Smooth muscle cell (in vitro differentiated cells): ENCODE measurements around the gene PURA. TPM values are rescaled to one million over a fixed set of nuclear protein-coding genes. Genes with fewer than 3 reads are reported as not detected.
A peak's percentile ranks its signal among the peaks of the same experiment; 100 is the strongest.

Experiments
- DNase-seq: peaks from one replicate; lab custom pipeline; 2025; ENCODE audit not compliant: unreplicated experiment; lab: John Stamatoyannopoulos, UW
- H2AFZ ChIP-seq: fragments of 200-600 bp; sonication (generic); 2 replicates; pipeline ENCODE4 v1.6.0; 2016; ENCODE audit warnings: antibody characterized with exemption, low read depth, mild to moderate bottlenecking
- H3F3A ChIP-seq: fragments of 200-600 bp; sonication (generic); 2 replicates; pipeline ENCODE4 v1.6.0; 2017; ENCODE audit warnings: antibody characterized with exemption, low read depth
- H3K27ac ChIP-seq: fragments of 200-600 bp; sonication (generic); 2 replicates; pipeline ENCODE4 v1.5.1; 2016; ENCODE audit warnings: low read depth, mild to moderate bottlenecking
- H3K27me3 ChIP-seq: fragments of 200-600 bp; sonication (generic); 2 replicates; pipeline ENCODE4 v1.6.1; 2016; ENCODE audit warnings: low read depth, mild to moderate bottlenecking
- H3K36me3 ChIP-seq: fragments of 200-600 bp; sonication (generic); 2 replicates; pipeline ENCODE4 v1.5.1; 2016; ENCODE audit warnings: low read depth
- H3K4me1 ChIP-seq: fragments of 200-600 bp; sonication (generic); 2 replicates; pipeline ENCODE4 v1.5.1; 2016; ENCODE audit warnings: low read depth
- H3K4me2 ChIP-seq: fragments of 200-600 bp; sonication (generic); 2 replicates; pipeline ENCODE4 v1.6.0; 2016; ENCODE audit warnings: mild to moderate bottlenecking
- H3K4me3 ChIP-seq: fragments of 200-600 bp; sonication (generic); 2 replicates; pipeline ENCODE4 v1.5.1; 2016; ENCODE audit warnings: mild to moderate bottlenecking
- H3K79me2 ChIP-seq: fragments of 200-600 bp; sonication (generic); 2 replicates; pipeline ENCODE4 v1.6.0; 2016; ENCODE audit warnings: low read depth, mild to moderate bottlenecking
- H3K9ac ChIP-seq: fragments of 200-600 bp; sonication (generic); 2 replicates; pipeline ENCODE4 v1.6.0; 2016; ENCODE audit warnings: low read depth
- H3K9me3 ChIP-seq: fragments of 200-600 bp; sonication (generic); replicated peaks from 2 replicates; pipeline ENCODE4 v1.5.1; 2016; ENCODE audit warnings: low read depth
- H4K20me1 ChIP-seq: fragments of 200-600 bp; sonication (generic); 2 replicates; pipeline ENCODE4 v1.6.0; 2016; ENCODE audit warnings: low read depth
- CTCF ChIP-seq: fragments of 200-600 bp; sonication (generic); IDR thresholded peaks from 2 replicates; pipeline ENCODE4 v1.5.1; 2017; ENCODE audit warnings: borderline replicate concordance, mild to moderate bottlenecking, antibody characterized with exemption; ENCODE audit not compliant: insufficient read depth, poor library complexity, severe bottlenecking
- WGBS: methylation state at CpG from one replicate; pipeline ENCODE4 v1.1.7; 2016; ENCODE audit warnings: low lambda C conversion rate; 5-methylcytosine and 5-hydroxymethylcytosine counted together
- polyA plus RNA-seq: library from polyadenylated mRNA; unstranded; fragments of >200 nt; fragmentation: Nextera tagmentation; extraction: Ambion mirVana; gene quantifications from 2 replicates; pipeline ENCODE4 v1.2.1, GENCODE V29; 2016
- total RNA-seq: library from RNA; depleted of rRNA; stranded (reverse); fragments of >200 nt; gene quantifications from 2 replicates; pipeline ENCODE4 v1.2.3, GENCODE V29; 2014

Gene PURA
- total RNA-seq, result 9.4 and 9.8 TPM in 2 replicates
- polyA plus RNA-seq, result 5.2 and 5.9 TPM in 2 replicates

- peak; percentile 16 for TF ChIP-seq CTCF
- DNase-seq, result peak; percentile 87
- WGBS, result 3% methylated on average over 29 of the region's 60 CpGs
- Histone ChIP-seq H3K9me3 (no peaks in the 10 kb centered on the region), H3K27me3 (peaks cover 43% of the 10 kb centered on the region), H3K4me3 (peak within 1 kb of the TSS; percentile 83), H4K20me1 (peaks cover 85% of the 10 kb centered on the region), H3K9ac (peak within 1 kb of the TSS; percentile 72), H3K79me2 (peaks cover 47% of the 10 kb centered on the region), H3K27ac (peak within 1 kb of the TSS; percentile 77), H3K36me3 (no peaks in the 10 kb centered on the region), H3F3A (peaks cover 8% of the 10 kb centered on the region), H3K4me1 (peaks cover 37% of the 10 kb centered on the region), H2AFZ (peak within 1 kb of the TSS; percentile 83), H3K4me2 (peak within 1 kb of the TSS; percentile 97)
These were observed at the start of gene PURA for GRCh38 chr5:140113699-140114263. PURA (plus strand) TSS chr5:140114109; CDS start chr5:140114182, 73 bp downstream.

GRCh38 chr5:140072812-140073211 lies 41.1 kb upstream of the PURA start:
- no peak overlapping the region for H3K9ac ChIP-seq
- H3K4me3 ChIP-seq, result no peak overlapping the region
- peaks cover 81% of the 10 kb centered on the region for H3K27me3 ChIP-seq
- H3F3A ChIP-seq, result no peaks in the 10 kb centered on the region
- H3K4me2 ChIP-seq, result no peak overlapping the region
- 57% methylated on average over 10 of the region's 10 CpGs for WGBS
- no peaks in the 10 kb centered on the region for H3K4me1 ChIP-seq
- no peaks in the 10 kb centered on the region for H4K20me1 ChIP-seq
- H3K9me3 ChIP-seq, result no peaks in the 10 kb centered on the region
- TF ChIP-seq CTCF, result no peak
- no peak for DNase-seq
- H2AFZ ChIP-seq, result no peak overlapping the region
- no peaks in the 10 kb centered on the region for H3K36me3 ChIP-seq
- H3K79me2 ChIP-seq, result no peaks in the 10 kb centered on the region
- no peak overlapping the region for H3K27ac ChIP-seq

- H3K79me2 ChIP-seq, result no peaks in the 10 kb centered on the region
- WGBS, result 22% methylated on average over 4 of the region's 4 CpGs
- H3K4me1 ChIP-seq, result no peaks in the 10 kb centered on the region
- H2AFZ ChIP-seq, result no peak overlapping the region
- no peak overlapping the region for H3K4me2 ChIP-seq
- H3K9ac ChIP-seq, result no peak overlapping the region
- H3K4me3 ChIP-seq, result no peak overlapping the region
- H3K27me3 ChIP-seq, result peaks cover 80% of the 10 kb centered on the region
- H4K20me1 ChIP-seq, result no peaks in the 10 kb centered on the region
- no peaks in the 10 kb centered on the region for H3F3A ChIP-seq
- no peaks in the 10 kb centered on the region for H3K36me3 ChIP-seq
- no peaks in the 10 kb centered on the region for H3K9me3 ChIP-seq
- peak; percentile 71 for TF ChIP-seq CTCF
- no peak for DNase-seq
- no peak overlapping the region for H3K27ac ChIP-seq
These were observed 40.6 kb upstream of the PURA start for GRCh38 chr5:140073296-140073695.

- Histone ChIP-seq H2AFZ (no peak overlapping the region), H3K27ac (no peak overlapping the region), H3K36me3 (no peaks in the 10 kb centered on the region), H3K9ac (no peak overlapping the region), H3K9me3 (no peaks in the 10 kb centered on the region), H3K79me2 (no peaks in the 10 kb centered on the region), H3K4me3 (no peak overlapping the region), H4K20me1 (no peaks in the 10 kb centered on the region), H3K4me2 (no peak overlapping the region), H3F3A (no peaks in the 10 kb centered on the region), H3K4me1 (no peaks in the 10 kb centered on the region), H3K27me3 (peaks cover 68% of the 10 kb centered on the region)
- DNase-seq, result no peak
- TF ChIP-seq CTCF, result no peak
- 84% methylated on average over 2 of the region's 2 CpGs for WGBS
These were observed 38.5 kb upstream of the PURA start for GRCh38 chr5:140075371-140075770.
